H1 (cell line): ENCODE data around the gene NPAS4.

Experiments
- CTCF ChIP-seq, 3 experiments: IDR thresholded peaks; 1 replicate in 2 of 3; 2 replicates in 1 of 3; pipeline versions ENCODE4 v1.5.1 to v1.6.1; 2011; ENCODE audit warnings: low read length in 3 of 3, mild to moderate bottlenecking in 3 of 3, inconsistent platforms in 2 of 3, low read depth in 1 of 3, moderate library complexity in 1 of 3; ENCODE audit not compliant: insufficient read depth in 1 of 3; ENCODE audit errors: control extremely low read depth in 1 of 3
- JUND ChIP-seq: IDR thresholded peaks from 2 replicates; pipeline ENCODE4 v1.6.1; 2011; ENCODE audit warnings: mild to moderate bottlenecking, improper control_type of control experiment, low read length
- RFX5 ChIP-seq: IDR thresholded peaks from 2 replicates; pipeline ENCODE4 v1.6.1; 2011; ENCODE audit warnings: low read depth, low read length, improper control_type of control experiment, borderline replicate concordance

- TF ChIP-seq CTCF (IDR thresholded peaks at IDR 0.05; ENCODE audit: control extremely low read depth in 1 of 3, insufficient read depth in 1 of 3, low read depth in 1 of 3, low read length in 3 of 3) (no peak), RFX5 (no peak), JUND (no peak)
Observed at GRCh38 chr11:66418986-66419308, 1.9 kb upstream of the NPAS4 start.
